SIG-M5 treated with dmso at 0.1 percent for 504 hours (cell line): ENCODE data around the gene ARHGAP32.
"Not testable (repeated sequence)": the region's sequence is repeated elsewhere in the genome, so short reads cannot be mapped to it uniquely, and the experiment has no call there.

Experiments
- DNase-seq: peaks from one replicate; lab custom pipeline; 2025; ENCODE audit not compliant: unreplicated experiment; lab: John Stamatoyannopoulos, UW

ARHGAP32 gene

DNA sequence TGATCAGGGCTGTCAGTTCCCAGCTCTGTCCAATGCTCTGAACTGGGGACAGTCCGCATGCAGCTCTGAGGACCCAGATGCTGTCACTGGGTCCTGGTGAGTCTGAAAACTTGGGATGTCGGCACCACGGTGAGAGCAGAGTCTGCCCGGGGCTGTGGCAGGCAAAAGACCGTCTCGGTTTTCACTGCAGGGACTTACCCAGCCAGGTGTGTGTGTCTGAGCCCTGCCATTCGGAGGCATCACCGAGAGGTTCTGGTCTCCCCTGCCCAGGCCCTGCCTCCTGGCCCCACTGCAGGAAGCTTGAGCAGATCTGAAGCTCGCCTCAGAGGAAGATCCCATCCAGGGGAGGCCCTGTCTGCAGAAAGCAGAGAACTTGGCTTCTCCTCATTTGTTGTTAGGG is 254.6 kb downstream of the ARHGAP32 start:
- no peak for DNase-seq

- no peak for DNase-seq
Observed at GRCh38 chr11:128936606-128937251, 255.4 kb downstream of the ARHGAP32 start.

GRCh38 chr11:128934926-128935325 is 257.2 kb downstream of the ARHGAP32 start:
- no peak for DNase-seq

GRCh38 chr11:128934351-128934750 is 257.8 kb downstream of the ARHGAP32 start:
- DNase-seq: no peak

GRCh38 chr11:128933481-128934178 is 258.5 kb downstream of the ARHGAP32 start:
- no peak for DNase-seq

DNA sequence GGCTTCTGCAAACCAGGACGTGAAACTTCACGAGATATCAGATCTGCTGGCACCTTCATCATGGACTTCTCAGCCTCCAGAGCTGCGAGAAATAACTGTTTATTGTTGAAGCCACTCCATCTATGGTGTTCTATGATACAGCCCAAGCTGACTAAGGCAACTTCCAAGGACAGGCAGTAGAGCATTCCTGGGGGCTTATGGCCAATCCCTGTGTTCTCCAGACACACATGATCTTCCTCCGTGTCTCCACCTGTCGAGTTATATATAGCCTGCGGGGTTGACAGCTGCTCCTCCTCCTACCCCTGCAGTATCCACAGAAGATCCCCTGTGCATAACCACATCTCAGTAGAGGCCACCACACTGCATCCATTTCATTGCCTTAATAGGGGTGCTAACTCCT is 260.5 kb downstream of the ARHGAP32 start:
- DNase-seq: no peak

- no peak for DNase-seq
Observed at GRCh38 chr11:128931066-128931465, 261.1 kb downstream of the ARHGAP32 start.

- DNase-seq: no peak
Observed at GRCh38 chr11:128929991-128930390, 262.1 kb downstream of the ARHGAP32 start.

DNA sequence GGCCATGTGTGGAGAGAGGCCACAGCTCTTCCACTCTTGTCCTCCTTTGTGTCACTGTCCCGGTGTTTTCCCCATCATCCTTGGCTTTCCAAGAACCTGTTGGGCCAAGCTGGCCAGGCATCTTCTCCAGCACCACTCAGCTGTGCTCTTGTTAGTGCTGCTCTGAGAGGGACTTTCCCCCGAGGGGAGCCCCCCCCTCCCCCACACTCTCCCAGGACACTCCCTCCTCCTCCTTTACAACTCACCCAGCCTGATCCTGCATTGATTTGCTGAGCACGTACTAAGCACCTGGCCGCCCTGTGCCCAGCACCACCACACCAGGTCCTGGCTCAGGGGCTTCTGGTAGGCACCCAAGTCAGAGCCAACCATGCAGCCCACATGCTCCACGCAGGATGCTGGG is 262.7 kb downstream of the ARHGAP32 start:
- DNase-seq: no peak

DNA sequence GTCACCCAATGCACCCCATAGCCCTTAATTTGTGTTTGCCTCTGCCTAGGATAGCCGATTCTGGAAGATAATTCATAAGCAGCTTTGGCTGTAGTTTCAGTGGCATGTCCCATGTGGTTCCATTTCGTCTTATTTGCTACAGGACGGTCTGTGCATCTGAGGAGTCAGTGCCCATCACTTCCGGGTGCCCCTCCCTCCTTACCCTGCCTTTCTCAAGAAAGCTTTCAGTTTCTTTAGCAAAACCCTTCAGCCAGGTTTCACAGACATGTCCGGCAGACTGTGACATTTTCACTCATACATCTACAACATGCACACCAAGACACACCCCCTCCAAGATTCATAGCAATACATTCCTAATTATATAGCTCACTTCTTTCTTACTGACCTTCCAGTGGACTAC is 263.7 kb downstream of the ARHGAP32 start:
- no peak for DNase-seq

DNA sequence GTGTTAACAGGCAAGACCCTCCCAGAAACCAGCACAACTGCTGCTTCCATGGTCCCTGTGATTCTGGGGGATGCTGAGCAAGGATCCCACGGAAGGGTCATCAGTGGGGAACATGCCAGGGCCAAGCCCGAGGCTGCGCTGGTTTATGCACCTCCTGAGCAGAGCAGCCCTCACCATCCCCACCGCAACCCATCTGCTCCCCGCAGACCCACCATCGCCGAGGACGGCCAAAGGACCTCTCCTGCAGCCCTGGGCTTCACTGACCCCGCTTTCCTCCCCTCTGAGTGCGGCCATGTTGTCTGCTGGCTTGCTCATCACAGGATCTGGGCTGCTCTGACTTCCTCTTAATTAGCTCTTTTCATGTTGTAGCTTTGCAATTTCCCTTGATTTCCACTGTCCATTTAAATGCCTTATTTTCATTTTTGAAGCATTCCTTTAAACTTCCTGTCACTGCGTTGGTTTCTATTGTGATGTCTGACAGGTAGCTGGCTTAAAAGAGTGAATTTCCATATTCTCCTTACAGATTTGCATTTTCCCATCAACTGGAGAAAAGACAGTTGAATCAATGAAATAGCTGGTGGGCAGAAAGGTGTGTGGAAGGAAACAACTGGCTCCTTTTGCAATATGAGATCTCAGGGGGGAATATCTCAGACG is 264.3 kb downstream of the ARHGAP32 start:
- DNase-seq: no peak

- DNase-seq: no peak
Observed at GRCh38 chr11:128927108-128927461, 265.0 kb downstream of the ARHGAP32 start.

- no peak for DNase-seq
Observed at GRCh38 chr11:128926437-128927107, 265.6 kb downstream of the ARHGAP32 start.

DNA sequence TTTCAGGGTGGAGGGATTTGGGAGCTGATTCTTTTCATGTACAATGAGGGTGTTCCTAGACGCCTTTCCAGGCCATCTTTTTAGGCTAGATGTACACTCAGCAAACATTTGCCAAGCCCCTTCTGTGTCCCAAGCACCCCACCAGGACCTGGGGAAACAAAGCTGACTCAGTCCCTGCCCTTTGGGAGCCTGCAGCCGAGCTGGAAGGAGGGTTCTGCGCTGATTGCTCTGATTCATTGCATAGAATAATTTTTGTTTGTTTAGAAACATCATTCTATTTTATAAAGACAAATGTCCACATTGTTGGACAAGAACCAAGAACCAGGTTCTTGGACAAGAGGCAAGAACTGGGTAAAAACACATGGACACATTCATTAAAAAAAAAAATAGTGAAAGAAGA is 266.1 kb downstream of the ARHGAP32 start:
- no peak for DNase-seq

- no peak for DNase-seq
Observed at GRCh38 chr11:128925250-128925600, 266.9 kb downstream of the ARHGAP32 start.

- DNase-seq: no peak
Observed at GRCh38 chr11:128924510-128925249, 267.4 kb downstream of the ARHGAP32 start.

DNA sequence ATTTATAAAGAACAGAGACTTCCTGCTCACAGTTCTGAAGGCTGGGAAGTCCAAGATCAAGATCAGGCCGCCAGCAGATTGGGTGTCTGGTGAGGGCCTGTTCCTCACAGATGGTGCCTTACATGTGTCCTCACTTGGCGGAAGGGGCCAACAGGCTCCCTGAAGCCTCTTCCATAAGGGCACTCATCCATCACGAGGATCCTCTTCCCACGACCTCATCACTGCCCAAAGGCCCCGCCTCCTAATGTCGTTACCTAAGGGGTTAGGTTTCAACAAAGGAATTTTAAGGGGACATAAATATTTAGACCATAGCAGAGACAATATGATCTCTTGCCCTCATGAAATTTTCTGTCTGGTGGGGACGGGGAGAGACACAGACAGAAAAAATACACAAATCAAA is 268.0 kb downstream of the ARHGAP32 start:
- DNase-seq: no peak

GRCh38 chr11:128921793-128922192 is 270.3 kb downstream of the ARHGAP32 start:
- no peak for DNase-seq

DNA sequence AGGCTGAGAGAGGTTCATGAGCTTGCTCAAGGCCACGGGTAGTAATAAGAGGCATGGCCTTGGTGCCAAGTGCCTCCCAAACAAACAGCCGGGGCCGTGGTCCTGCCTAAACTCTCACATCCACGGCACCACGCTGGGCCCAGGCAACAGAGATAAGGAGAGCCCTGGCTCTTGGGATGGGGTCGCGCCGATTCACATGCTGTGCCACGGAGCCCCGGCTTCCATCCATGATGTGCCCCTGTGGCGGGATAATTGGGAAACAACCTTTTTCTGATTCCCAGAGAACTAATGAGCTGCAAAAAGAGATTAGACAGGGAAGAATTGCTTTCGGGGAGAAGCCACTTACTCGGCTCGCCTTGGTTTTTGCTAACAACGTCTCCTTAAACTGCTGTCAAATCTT is 271.5 kb downstream of the ARHGAP32 start:
- no peak for DNase-seq

GRCh38 chr11:128919635-128920034 is 272.5 kb downstream of the ARHGAP32 start:
- not testable (repeated sequence) for DNase-seq

GRCh38 chr11:128919216-128919615 is 272.9 kb downstream of the ARHGAP32 start:
- DNase-seq: no peak
